Measurements from ENCODE around the gene PHLPP1.
"Not testable (repeated sequence)": the region's sequence is repeated elsewhere in the genome, so short reads cannot be mapped to it uniquely, and the experiment has no call there.

Gene PHLPP1

DNA sequence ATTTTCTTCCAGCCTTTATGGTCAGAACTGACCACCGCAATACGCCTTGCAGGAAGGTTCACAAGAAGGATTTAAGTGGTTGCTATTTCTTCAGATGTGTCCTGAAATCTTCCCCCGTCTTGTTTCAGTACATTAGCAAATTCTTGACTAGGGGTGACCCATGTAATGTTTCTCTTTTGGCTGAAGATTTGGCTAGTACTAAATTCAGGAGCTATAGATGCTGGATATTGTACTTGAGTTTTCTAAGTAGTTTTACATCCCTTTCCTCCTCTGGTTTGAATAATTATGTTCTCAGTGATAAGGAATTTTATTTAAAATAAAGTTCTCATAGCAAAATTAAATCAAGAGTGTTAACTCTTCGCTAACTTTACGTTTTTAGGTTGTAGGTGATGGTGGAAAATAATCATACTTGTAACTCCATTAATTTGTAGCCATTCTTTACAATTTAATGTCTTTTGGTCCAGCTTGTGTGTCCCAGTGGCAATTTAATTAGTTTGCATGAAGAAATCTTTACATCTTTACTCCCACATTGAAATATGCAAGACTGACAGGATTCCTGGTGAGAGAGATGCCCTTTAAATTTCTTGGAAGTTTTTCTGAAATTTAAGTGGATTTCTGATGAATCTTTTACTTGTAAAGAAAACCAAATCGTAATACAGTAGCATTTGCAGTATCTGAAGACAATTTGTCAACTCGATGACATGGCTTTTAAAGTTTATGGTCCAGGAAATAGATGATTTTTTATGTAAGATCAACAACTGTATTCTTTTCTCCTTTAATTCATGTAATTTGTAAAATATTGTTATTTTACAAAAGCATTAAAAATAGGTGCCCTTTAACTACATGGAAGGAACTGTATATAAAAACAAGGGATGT, 2.8 kb downstream of the PHLPP1 start:
- DNase-seq, result no peak

DNA sequence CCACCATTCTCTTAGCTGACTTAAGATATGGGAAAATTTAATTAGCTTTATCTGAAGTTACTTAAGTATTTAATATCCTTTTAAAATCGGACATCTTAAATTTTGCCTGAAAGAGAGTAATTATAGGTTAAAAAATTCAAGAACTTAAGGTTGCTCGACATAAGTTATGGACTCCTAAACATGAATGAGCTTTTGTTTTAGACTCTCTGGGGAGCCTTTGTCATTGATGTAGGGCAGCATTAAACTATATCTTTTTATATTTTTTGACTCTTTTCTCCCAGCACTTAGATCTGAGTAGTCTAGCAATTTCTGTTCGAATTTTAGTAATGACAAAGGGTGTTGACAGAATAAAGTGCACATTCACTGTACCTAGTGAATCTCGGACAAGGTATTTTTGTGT, 4.7 kb downstream of the PHLPP1 start:
- DNase-seq, result no peak

DNA sequence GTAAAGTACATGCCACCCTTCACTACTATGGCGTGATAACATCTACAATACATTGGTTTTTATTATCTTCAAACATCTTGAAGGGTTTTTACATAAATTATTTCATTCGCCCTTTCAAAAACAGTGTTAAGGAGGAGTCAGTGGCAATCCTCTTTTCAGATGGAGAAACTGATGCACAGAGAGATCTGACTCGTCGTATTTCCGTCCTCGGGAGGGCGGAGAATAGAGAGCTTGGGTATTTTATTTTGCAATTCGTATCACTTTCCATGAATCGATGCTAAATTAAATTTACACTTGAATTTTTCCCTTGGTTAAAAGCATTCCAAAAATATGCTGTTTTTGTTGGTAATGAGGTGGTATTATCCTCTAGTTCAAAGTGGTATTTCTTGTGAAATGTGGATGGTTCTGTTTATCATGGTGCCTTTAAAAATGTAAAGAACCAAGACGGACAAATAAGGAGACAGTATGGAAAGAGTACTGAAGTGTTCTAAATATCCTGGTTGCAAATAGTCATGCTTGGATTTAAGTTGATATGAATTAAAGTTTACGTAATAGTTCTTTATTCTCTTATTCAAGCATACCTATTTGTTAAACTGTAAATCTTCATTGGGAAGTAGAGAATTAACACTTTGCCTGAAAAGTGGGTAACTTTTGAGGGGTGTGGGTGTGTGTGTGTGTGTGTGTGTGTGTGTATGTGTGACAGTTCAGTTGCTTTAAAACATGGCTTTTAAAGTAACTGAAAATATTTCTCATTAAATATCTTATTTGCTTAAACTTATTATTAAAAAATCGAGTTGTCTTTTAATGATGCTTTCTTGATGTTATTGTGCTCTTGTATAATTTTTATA, 5.6 kb downstream of the PHLPP1 start:
- no peak for DNase-seq

DNA sequence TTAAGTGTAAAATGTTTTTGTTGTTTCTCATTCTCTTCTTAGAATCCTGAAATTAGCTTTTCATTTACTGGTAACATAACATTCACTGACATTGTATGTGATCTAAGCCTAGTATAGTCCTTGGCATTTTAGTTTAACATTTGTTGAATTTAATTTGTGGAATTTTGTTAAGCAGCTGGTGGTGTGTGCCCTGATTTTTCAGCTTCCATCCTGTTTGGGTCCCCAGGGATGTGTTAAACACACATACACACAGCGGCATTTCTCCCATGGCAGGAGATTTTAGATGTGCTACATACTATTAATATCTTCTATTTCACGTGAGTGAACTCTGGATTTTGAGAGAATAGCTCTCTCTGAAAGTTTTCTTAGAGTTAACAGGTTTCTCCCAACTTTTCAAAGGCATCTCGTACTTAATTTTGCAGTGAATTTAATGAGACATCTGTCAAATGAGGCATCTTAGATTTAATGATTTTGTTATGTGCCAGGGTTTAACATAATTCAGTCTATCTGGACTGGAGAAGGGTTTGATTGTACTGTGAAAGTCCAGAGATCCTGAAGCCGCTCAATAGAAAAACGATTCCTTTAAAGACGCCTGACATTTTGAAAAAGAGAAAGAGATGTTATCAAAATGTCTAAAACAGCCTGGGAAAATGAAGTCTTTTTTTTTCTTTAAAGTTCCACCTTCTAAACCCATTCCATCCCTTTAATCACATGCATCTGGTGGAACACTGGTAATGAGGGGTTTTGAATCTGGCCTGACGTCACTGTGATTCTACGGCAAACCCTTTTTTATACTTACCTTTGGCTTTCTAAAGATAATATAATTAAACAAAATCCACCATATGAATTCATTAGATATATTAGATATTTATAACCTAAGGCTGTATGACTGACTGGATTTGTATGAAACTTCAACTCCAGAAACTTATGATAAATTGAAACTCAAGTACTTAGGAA, 6.8 kb downstream of the PHLPP1 start:
- no peak for DNase-seq

DNA sequence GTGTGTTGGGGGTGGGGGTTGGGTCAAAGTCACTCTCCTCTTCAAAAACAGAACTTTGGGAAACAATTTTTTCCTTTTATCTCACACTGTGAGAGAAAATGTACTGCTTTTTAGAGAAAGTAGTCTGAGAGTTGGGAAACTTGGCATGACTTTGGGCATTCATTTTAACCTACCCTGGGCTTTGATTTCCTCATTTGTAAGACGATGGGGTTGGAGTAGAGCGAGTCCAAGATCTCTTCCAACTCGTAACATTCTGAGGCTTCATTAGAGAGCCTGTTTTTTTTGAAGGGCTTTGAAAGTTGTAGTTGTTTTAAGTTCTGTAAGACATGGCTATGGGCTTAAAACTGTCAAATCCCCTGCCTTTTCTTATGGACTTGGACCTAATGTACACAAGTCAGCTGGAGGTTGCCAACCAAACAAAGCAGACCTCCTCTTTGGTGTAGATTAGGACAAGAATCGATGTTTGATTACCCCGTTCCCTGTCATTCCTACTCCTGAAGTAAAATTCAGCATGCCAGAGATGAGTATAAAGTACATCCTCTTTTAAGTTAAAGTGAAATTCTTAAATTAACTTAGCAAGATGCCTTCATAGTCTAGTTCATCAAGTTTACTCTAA, 8.4 kb downstream of the PHLPP1 start:
- no peak for DNase-seq

DNA sequence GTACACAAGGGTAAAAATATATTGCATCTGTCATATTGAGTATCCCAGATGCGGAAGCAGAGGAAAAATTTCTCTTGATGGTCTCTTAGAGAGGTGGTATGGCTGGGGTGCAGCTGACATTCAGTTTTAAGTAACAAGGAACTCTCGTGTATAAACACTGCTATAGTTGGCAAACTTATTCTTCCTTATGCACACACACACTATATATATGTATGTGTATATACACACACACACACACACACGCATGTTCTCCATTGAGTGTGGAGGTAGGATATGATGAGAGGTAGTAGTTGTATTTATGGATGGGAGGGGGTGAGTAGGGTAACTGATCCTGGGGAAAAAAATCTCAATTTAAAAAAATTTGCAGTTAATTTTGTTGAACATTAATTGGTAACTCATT, 10.6 kb downstream of the PHLPP1 start:
- no peak for DNase-seq

DNA sequence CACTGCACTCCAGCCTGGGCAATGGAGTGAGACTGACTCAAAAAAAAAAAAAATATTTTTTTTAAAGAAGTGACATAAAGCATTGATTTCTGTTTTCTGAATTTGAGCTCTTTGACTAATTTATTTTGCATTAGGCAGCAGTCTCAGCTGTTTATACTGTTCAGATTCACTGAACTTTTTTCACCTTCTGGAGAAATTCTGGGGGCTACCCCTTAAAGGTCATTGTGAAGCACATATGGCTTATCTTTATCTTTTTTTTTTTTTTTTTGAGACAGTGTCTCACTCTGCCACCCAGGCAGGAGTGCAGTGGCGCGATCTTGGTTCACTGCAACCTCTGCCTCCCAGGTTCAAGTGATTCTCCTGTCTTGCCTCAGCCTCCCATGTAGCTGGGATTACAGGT, 12.9 kb downstream of the PHLPP1 start:
- no peak for DNase-seq

DNA sequence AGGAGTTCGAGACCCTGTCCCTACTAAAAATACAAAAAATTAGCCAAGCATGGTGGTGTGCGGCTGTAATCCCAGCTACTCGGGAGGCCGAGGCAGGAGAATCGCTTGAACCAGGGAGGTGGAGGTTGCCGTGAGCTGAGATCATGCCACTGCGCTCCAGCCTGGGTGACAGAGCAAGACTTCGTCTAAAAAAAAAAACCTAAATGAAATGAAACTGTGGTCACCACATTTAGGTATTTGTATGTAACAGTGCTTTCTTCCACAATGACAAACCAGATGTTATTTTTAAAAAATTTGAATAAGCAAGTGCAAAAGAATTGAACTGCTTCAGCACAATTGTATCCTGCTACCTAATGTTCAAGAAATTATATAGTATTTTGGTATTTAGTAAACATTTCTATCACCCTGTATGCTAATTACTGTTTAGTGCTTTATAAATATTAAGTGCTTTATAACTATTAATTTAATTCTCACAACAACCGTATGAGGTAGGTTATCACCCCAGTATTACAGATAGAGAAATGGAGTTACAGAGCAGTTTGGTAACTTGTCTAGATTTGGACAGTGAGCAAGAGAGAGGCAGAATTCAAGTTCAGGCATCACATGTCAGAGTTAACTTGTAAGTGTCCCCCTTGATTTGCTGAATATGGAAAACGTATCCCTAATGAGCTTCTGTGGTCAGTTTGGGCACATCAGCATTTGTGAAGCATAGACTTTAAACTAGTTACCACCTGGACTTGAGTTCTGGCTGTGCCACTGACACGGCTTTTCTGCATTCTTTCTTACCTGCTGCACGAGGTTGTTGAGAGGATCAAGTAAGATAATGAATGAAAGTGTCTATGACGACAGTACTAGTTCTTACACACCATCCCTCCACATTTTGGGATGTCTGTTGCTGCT, 14.4 kb downstream of the PHLPP1 start:
- DNase-seq, result no peak

DNA sequence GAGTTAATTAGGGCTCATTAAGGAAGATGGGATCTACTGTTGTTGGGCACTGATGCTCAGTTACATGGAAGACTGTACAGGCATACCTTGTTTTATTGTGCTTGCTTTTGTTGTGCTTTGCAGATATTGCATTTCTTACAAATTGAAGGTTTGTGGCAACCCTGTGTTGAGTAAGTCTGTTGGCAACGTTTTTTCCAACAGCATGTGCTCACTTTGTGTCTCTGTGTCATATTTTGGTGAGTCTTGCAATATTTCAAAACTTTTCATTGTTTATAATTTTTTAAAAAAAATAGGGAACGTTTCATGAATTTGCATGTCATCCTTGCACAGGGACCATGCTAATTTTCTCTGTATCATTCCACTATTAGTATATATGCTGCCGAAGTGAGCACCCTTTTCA, 15.6 kb downstream of the PHLPP1 start:
- DNase-seq, result peak; percentile 23 to 32

DNA sequence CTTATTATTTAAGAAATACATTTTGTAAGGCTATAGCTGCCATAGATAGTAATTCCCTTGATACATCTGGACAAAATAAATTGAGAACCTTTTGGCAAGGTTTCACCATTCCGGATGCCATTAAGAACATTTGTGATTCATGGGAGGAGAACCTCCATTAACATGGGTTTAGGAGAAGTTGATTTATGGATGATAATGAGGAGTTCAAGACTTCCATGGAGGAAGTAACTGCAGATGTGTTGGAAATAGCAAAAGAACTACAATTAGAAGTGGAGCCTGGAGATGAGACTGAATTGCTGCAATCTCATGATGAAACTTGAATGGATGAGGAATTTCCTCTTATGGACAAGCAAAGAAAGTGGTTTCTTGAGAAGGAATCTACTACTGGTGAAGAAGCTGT, 17.3 kb downstream of the PHLPP1 start:
- DNase-seq, result no peak

DNA sequence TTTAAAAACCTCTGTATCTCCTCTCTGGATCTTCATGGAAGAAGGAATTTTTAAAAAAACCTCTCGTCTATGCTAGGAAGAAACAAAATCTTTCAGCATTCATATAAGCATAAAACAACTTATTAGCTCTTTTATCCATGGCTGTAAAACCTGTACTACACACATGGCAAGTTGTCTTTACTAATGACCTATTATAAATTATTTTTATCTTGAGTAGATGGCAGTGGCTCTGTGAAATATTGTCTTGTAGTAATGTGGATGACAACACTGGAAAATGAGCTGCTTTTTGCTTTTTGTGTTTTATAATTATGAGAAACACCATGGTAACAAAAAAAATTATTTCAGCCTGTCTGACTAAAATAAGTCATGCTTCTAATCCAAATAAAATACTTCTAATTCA, 18.9 kb downstream of the PHLPP1 start:
- no peak for DNase-seq

DNA sequence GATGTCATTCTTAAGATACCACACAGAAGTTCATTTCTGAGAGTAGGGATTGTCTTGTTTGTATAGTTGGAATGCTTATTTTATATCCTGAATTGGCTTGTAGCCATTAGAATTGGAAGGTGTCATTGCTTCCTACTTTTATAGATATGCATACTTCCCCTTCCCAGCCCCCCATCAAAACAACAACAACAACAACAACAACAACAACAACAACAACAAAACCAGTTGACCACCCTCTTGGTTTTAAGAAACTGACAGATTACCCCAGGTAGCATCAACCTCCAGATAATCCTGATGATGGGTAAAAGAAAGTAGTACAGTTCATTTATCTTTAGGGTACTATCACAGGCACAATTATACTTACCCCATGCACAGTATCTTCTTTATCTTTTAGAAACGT, 20.0 kb downstream of the PHLPP1 start:
- no peak for DNase-seq

DNA sequence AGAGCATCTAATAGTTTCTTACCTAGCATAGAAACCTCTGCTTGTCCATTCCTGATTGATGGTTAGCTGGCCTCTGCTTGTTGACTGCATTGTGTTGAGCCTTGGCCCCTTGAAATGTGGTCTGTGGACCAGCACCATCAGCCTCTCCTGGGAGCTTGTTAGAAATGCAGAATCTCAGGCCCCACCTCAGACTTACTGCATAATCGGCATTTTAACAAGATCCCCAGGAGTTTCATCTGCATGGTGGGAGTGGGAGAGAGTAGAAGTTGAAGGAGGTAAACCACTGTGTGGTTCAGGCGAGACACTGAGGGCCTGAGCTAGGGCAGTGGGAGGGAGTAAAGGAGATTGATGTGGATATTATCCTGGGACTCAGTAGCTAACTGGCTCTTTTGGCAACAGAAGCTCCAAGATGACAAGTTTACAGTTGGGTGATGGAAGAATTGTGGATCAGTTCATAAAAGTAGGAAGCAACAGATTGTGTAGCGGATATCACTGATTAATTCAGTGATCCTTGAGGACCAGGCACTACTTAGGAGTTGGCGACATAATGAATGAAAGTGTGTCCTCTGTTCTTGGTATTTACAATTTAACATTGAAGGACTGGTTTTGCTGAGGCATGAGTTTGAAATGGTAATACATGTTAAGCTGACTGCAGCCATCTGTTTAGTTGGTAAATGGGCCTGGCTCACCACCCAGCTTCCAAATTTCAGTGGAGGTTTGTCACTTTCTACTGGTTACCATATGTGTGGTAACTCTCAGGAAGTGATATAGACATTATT, 20.9 kb downstream of the PHLPP1 start:
- DNase-seq, result no peak

DNA sequence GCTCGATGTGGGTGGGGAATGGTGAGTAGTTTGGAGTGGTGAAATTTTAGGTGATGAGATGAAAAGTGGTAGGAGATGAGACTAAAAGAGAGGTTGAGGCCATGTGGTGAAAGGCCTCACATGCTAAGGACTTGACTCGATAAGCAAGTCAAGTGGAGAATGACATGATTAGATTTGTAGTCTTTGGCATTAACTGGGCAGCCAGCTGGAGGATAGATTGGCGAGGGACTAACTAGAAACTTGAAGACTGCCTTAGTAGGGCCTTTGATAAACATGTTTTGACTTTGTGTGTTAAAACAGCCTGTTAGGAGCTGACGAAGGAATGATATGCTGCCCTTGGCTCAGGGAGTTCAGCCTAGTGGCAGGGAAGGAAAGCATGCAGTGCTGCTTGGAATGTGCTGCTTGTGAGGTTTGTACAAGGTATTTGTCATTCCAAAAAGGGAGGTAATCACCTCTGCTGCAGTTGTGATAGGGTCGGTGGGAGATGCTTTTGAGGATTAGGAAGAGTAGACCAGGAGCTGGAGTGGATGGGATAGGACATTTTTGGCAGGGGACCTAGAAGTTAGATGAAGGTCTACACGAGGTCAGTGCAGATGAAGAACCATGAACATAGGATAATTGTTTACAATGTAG, 22.0 kb downstream of the PHLPP1 start:
- DNase-seq, result no peak

DNA sequence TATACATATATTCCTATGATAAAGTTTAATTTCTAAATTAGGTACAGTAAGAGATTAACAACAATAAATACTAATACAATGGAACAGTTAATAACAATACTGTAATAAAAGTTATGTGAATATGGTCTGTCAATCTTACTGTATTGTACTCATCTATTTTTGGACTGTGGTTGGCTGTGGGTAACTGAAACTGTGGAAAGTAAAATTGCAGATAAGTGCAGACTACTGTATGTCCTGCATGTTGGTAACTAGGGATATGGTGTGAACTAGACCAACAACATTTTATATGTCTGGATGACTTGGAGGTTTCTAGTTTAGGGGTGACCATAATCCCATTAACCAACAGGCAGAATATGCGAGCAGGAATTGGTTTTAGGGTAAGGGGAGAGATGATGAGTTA, 23.3 kb downstream of the PHLPP1 start:
- DNase-seq, result no peak

DNA sequence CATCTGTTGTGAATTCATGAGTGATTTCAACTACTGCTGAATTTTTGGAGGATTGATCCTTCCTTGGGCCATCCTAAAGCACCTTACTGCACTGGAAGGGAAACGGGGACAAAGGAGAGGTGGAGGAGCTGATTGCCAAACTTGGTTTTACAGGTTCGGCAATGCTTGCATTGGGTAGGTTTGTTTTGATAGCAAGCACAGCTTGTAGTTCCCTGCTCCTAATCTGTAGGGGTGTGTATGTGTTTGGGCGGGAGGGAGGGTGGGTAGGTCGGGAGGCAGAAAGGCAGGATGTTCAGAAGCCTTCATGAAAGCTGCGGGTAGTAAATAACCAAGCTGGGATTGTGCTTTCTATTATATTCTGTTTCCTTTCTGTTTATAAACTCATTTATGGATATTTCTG, 24.6 kb downstream of the PHLPP1 start:
- DNase-seq, result no peak

DNA sequence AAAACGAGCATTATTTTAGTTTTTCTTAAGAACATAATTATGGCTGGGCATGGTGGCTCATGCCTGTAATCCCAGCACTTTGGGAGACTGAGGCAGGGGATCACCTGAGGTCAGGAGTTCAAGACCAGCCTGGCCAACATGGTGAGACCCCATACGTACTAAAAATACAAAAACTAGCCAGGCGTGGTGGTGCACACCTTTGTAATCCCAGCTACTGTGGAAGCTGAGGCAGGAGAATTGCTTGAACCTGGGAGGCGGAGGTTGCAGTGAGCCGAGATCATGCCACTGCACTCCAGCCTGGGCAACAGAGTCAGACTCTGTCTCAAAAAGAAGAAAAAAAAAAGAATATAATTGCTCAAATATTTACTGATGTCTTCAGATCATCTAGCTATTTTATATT, 25.3 kb downstream of the PHLPP1 start:
- DNase-seq, result not testable (repeated sequence)

DNA sequence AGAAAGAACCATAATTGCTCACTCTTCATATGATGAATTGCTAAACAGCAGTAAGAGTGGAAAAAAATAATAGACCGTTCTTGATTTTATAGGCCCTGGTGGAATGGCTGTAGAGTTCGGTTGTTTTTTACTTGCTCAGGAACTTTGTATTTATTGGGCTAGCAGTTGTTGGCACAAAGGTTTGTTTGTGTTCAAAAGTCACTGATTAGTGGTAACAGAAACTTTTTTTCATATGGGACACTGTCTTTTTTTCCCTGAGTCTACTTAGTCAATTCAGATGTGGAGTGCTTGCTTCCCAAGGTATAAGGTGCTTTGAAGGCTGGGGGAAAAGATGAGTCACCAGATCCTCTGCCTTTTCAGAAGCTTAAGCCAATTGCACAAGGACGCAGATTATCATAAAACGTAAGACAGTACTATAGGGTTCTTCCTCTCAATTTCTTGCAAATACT, 25.8 kb downstream of the PHLPP1 start:
- no peak for DNase-seq

DNA sequence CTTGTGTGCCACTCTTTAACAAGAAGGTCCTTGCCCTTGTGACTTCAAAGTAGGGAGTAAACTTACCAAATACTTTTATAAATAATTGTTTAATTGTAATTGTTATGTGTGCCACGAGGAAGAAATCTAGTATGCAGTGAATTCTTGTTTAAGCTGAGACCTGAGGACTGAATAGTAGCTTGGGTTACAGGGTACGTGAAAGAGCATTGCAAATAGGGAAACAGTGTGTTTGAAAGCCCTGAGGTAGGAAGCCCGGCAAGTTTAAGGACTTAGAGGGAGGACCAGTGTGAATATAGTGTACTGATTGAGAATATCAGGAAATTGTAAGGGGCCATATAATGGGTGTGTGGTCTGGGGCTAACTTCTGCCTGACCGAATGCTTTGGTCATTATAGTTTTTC, 26.2 kb downstream of the PHLPP1 start:
- DNase-seq, result no peak
